GM23248 (cell line): Measurements from ENCODE around the gene CLCN7.

Experiments used
- EZH2 ChIP-seq: fragments of 200-600 bp; sonication (generic); IDR thresholded peaks from 2 replicates; pipeline ENCODE4 v1.6.1; 2018; ENCODE audit warnings: antibody characterized with exemption, mild to moderate bottlenecking; ENCODE audit not compliant: insufficient read depth, poor library complexity, severe bottlenecking
- EZH2phosphoT487 ChIP-seq: fragments of 200-600 bp; sonication (generic); IDR thresholded peaks from 2 replicates; pipeline ENCODE4 v1.6.1; 2018; ENCODE audit warnings: antibody characterized with exemption, moderate library complexity, mild to moderate bottlenecking, low read depth; ENCODE audit not compliant: insufficient read depth

DNA sequence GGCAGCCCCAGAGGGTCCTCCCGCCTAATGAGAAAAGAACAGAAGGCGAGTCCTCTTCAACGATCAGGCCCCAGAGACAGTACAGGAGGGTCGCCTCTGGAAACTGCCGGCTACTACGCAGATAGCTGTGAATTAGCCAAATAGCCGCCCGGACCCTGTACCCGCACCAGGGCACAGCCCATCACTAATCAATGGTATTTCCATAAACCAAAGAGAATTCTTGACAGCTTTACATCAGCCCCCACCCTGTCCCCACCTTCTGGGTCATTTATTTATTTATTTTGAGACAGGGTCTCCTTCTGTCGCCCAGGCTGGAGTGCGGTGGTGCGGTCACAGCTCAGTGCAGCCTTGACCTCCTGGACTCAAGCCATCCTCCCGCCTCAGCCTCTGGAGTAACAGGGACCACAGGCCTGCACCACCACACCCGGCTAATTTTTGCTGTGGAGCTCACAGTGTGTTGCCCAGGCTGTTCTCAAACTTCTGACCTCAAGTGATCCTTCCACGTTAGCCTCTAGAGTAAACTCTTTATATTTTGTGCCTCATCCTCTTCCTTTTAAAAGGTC is 805 bp upstream of the CLCN7 start:
- no peak for TF ChIP-seq EZH2
- TF ChIP-seq EZH2phosphoT487 = no peak
